GM19455 (cell line): ENCODE measurements around the gene INSYN1.
"Not testable (repeated sequence)": the region's sequence is repeated elsewhere in the genome, so short reads cannot be mapped to it uniquely, and the experiment has no call there.

Experiments used
- ATAC-seq: cut with Tn5 transposase; IDR thresholded peaks from one replicate; pipeline ENCODE4 v1.9.1; 2021; ENCODE audit not compliant: unreplicated experiment

INSYN1 gene

GRCh38 chr15:73717206-73717605 lies 35.9 kb downstream of the INSYN1 start:
- ATAC-seq, result no peak

- no peak for ATAC-seq
These were observed 36.7 kb downstream of the INSYN1 start for GRCh38 chr15:73716417-73716816.

GRCh38 chr15:73715417-73715816 lies 37.7 kb downstream of the INSYN1 start:
- no peak for ATAC-seq

GRCh38 chr15:73714695-73715301 lies 38.4 kb downstream of the INSYN1 start:
- ATAC-seq, result no peak

GRCh38 chr15:73712107-73712506 lies 41.0 kb downstream of the INSYN1 start:
- ATAC-seq, result no peak

GRCh38 chr15:73711526-73711925 lies 41.6 kb downstream of the INSYN1 start:
- ATAC-seq, result no peak

GRCh38 chr15:73710321-73710720 lies 42.8 kb downstream of the INSYN1 start:
- ATAC-seq, result no peak

- ATAC-seq, result no peak
These were observed 43.5 kb downstream of the INSYN1 start for GRCh38 chr15:73709686-73710085.

GRCh38 chr15:73709241-73709640 lies 43.9 kb downstream of the INSYN1 start:
- no peak for ATAC-seq

- no peak for ATAC-seq
These were observed 44.5 kb downstream of the INSYN1 start for GRCh38 chr15:73708691-73709090.

GRCh38 chr15:73704869-73705645 lies 48.1 kb downstream of the INSYN1 start:
- no peak for ATAC-seq

GRCh38 chr15:73704142-73704868 lies 48.8 kb downstream of the INSYN1 start:
- not testable (repeated sequence) for ATAC-seq

GRCh38 chr15:73703601-73704000 lies 49.5 kb downstream of the INSYN1 start:
- not testable (repeated sequence) for ATAC-seq

- not testable (repeated sequence) for ATAC-seq
These were observed 50.6 kb downstream of the INSYN1 start for GRCh38 chr15:73702311-73703239.

- ATAC-seq, result no peak
These were observed 52.9 kb downstream of the INSYN1 start for GRCh38 chr15:73700041-73700842.

GRCh38 chr15:73699249-73700040 lies 53.7 kb downstream of the INSYN1 start:
- no peak for ATAC-seq

- ATAC-seq, result no peak
These were observed 56.1 kb downstream of the INSYN1 start for GRCh38 chr15:73697033-73697467.

GRCh38 chr15:73696641-73697001 lies 56.5 kb downstream of the INSYN1 start:
- ATAC-seq, result no peak
